OCI-LY3 (cell line): Measurements from ENCODE around the gene MLNR.

Source experiments
- CTCF ChIP-seq: fragments of 200-600, 300-600 bp; sonication (generic); IDR thresholded peaks from 2 replicates; pipeline ENCODE4 v1.5.1; 2014; ENCODE audit warnings: antibody characterized with exemption, low read length, low read depth
- EZH2phosphoT487 ChIP-seq: fragments of 200-600 bp; shearing (Covaris generic); IDR thresholded peaks from 2 replicates; pipeline ENCODE4 v1.6.1; 2018; ENCODE audit warnings: antibody characterized with exemption, mixed run types, low read depth

- TF ChIP-seq CTCF (no peak), EZH2phosphoT487 (no peak)
Observed at GRCh38 chr13:49208619-49209018, 11.5 kb upstream of the MLNR start.
